ENCODE measurements around the gene ICAM4.

The ICAM4 gene

GRCh38 chr19:10291554-10292205, 4.9 kb downstream of the ICAM4 start:
- no peak for DNase-seq

GRCh38 chr19:10292206-10292788, 5.5 kb downstream of the ICAM4 start:
- DNase-seq, result peak; percentile 82

- DNase-seq, result no peak
These were observed 6.3 kb downstream of the ICAM4 start for GRCh38 chr19:10292789-10293636.

DNA sequence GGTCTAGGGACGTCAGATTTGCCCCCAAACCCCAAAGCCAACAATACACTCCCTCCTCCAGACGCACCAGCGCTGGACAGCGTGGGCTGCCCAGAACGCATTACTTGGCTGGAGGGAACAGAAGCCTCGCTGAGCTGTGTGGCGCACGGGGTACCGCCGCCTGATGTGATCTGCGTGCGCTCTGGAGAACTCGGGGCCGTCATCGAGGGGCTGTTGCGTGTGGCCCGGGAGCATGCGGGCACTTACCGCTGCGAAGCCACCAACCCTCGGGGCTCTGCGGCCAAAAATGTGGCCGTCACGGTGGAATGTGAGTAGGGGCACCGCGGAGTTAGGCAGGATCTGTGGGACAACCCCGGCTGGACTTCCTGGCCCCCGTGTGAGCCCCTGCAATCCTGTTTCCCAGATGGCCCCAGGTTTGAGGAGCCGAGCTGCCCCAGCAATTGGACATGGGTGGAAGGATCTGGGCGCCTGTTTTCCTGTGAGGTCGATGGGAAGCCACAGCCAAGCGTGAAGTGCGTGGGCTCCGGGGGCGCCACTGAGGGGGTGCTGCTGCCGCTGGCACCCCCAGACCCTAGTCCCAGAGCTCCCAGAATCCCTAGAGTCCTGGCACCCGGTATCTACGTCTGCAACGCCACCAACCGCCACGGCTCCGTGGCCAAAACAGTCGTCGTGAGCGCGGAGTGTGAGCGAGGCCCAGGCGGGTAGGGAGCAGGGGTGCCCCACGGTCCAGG, 7.0 kb downstream of the ICAM4 start:
- DNase-seq, result no peak

GRCh38 chr19:10294368-10294697, 7.6 kb downstream of the ICAM4 start:
- no peak for DNase-seq

DNA sequence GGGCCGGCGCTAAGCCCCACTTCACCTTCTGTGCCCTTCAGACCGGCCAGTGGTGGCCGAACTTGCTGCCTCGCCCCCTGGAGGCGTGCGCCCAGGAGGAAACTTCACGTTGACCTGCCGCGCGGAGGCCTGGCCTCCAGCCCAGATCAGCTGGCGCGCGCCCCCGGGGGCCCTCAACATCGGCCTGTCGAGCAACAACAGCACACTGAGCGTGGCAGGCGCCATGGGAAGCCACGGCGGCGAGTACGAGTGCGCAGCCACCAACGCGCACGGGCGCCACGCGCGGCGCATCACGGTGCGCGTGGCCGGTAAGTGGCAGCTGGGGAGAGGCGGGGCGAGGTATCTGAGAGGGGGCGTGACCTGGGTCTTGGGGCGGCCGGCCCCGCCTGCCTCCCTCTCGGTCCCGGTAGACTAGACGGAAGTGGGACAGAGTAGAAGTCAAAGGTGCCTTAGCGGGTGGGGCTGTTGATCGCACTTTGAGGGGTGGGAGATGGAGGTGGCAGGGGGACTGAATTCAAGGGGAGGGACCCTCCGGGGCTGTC, 8.6 kb downstream of the ICAM4 start:
- DNase-seq, result peak; percentile 54

DNA sequence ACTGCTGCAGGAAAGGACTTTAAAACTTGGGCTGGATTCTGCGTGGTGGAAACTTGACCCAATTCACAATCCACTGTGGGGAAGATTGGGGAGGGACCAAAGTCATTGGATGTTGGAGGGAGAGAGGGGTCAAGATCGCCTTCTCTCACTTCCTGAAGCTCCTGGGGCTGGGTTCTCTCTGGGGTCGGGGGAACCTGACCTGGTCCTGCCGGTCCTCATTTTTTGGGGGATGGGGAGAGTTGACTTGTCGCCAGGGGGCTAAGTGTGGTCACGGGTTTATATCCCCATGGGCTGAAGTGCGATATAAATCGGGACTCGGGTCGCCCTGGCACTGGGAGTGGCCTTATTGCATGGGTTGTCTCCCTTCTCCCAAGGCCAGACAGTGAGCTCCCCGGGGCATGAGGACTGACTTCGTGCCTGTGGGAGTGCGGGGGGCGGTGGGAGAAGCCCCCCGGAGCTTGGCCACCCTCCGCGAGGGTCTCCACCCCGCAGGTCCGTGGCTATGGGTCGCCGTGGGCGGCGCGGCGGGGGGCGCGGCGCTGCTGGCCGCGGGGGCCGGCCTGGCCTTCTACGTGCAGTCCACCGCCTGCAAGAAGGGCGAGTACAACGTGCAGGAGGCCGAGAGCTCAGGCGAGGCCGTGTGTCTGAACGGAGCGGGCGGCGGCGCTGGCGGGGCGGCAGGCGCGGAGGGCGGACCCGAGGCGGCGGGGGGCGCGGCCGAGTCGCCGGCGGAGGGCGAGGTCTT, 9.3 kb downstream of the ICAM4 start:
- DNase-seq, result no peak

- DNase-seq, result no peak
These were observed 13.0 kb downstream of the ICAM4 start for GRCh38 chr19:10299545-10300458.

GRCh38 chr19:10305139-10305806, 18.5 kb downstream of the ICAM4 start:
- no peak for DNase-seq

- no peak for DNase-seq
These were observed 19.6 kb downstream of the ICAM4 start for GRCh38 chr19:10306327-10306726.

DNA sequence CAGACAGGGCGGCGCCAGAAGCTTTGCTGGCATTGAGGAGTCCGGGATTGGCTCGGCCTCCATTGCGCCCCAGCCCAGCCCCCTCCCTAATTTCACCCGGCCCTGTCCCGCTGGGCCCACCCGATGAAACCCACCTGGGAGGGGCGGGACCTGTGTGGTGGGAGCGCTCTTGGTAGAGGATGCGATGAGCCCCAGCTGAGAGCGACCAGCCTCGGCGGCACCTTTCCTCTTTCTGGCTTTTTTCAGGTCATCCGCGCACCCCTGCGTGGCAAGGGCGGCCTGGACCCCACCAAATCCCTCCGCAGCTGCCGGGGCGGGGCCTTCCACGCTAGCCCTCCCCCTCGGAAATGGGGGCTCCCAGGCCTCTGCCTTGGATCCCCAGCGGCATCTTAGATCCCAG, 22.7 kb downstream of the ICAM4 start, which contains the start of gene ZGLP1:
ZGLP1 (minus strand) TSS at position 393 of the 400 bp plus-strand sequence.
- DNase-seq, result no peak

GRCh38 chr19:10315335-10316214, 28.8 kb downstream of the ICAM4 start, which contains the start of gene FDX2:
TSS of gene FDX2 (minus strand) at chr19:10316015. CDS start at chr19:10315996, 19 bp downstream.
- DNase-seq, result peak; percentile 90

- DNase-seq, result no peak
These were observed 29.7 kb downstream of the ICAM4 start for GRCh38 chr19:10316229-10317044.

GRCh38 chr19:10317045-10317856, 30.5 kb downstream of the ICAM4 start:
- no peak for DNase-seq

GRCh38 chr19:10317857-10318462, 31.2 kb downstream of the ICAM4 start:
- DNase-seq, result no peak

- DNase-seq, result no peak
These were observed 32.3 kb downstream of the ICAM4 start for GRCh38 chr19:10318807-10319682.

Measured in stimulated activated CD4-positive, alpha-beta T cell treated with anti-CD3 and anti-CD28 coated beads, Interleukin-1b, Interleukin-23, amount 100 ng/mL, for 48 hours (primary cell).